Measurements from ENCODE around the gene P3H3.

The P3H3 gene

GRCh38 chr12:6837370-6838060 lies 9.3 kb downstream of the P3H3 start:
- H3K4me3 ChIP-seq (replicated peaks in 1 of 2; ENCODE audit: low read depth in 2 of 2, low read length in 2 of 2), result no peak overlapping the region
- DNase-seq (ENCODE audit: low read depth in 2 of 2), result no peak
- no peak for TF ChIP-seq CTCF (IDR thresholded peaks at IDR 0.05; ENCODE audit: low read depth, low read length)

GRCh38 chr12:6838854-6839253 lies 10.6 kb downstream of the P3H3 start:
- TF ChIP-seq CTCF (IDR thresholded peaks at IDR 0.05; ENCODE audit: low read depth, low read length), result no peak
- DNase-seq (ENCODE audit: low read depth in 2 of 2), result no peak
- no peak overlapping the region for H3K4me3 ChIP-seq (replicated peaks in 1 of 2; ENCODE audit: low read depth in 2 of 2, low read length in 2 of 2)

GRCh38 chr12:6839482-6840201 lies 11.4 kb downstream of the P3H3 start:
- no peak for TF ChIP-seq CTCF (IDR thresholded peaks at IDR 0.05; ENCODE audit: low read depth, low read length)
- DNase-seq (ENCODE audit: low read depth in 2 of 2), result no peak
- no peak overlapping the region for H3K4me3 ChIP-seq (replicated peaks in 1 of 2; ENCODE audit: low read depth in 2 of 2, low read length in 2 of 2)

- no peak for DNase-seq (ENCODE audit: low read depth in 2 of 2)
- TF ChIP-seq CTCF (IDR thresholded peaks at IDR 0.05; ENCODE audit: low read depth, low read length), result no peak
Observed at GRCh38 chr12:6840330-6840729, 12.1 kb downstream of the P3H3 start.

GRCh38 chr12:6840761-6841515 lies 12.7 kb downstream of the P3H3 start, which contains the start of gene GNB3:
GNB3 (plus strand) TSS chr12:6840925; CDS start chr12:6841288, 363 bp downstream.
- DNase-seq (ENCODE audit: low read depth in 2 of 2), result no peak
- H3K4me3 ChIP-seq (replicated peaks in 1 of 2; ENCODE audit: low read depth in 2 of 2, low read length in 2 of 2), result no peak within 1 kb of the TSS
- TF ChIP-seq CTCF (IDR thresholded peaks at IDR 0.05; ENCODE audit: low read depth, low read length), result no peak

More at GRCh38 chr12:6840330-6840729, 12.1 kb downstream of the P3H3 start:
- H3K4me3 ChIP-seq (replicated peaks in 1 of 2; ENCODE audit: low read depth in 2 of 2, low read length in 2 of 2), result no peak overlapping the region

GRCh38 chr12:6842075-6842474 lies 13.9 kb downstream of the P3H3 start:
- DNase-seq (ENCODE audit: low read depth in 2 of 2), result no peak
- H3K4me3 ChIP-seq (replicated peaks in 1 of 2; ENCODE audit: low read depth in 2 of 2, low read length in 2 of 2), result no peak overlapping the region
- no peak for TF ChIP-seq CTCF (IDR thresholded peaks at IDR 0.05; ENCODE audit: low read depth, low read length)
